ENCODE measurements around the gene ZNF20. TPM values are rescaled to one million over a fixed set of nuclear protein-coding genes. Genes with fewer than 3 reads are reported as not detected.
A peak's percentile ranks its signal among the peaks of the same experiment; 100 is the strongest.

The ZNF20 gene
- polyA plus RNA-seq, 1 donor (not counting 4 experiments of a cell fraction or from before 2014, with no cell fraction given): 2.4 TPM

- Histone ChIP-seq H3K9me3 (ENCODE audit: control insufficient read depth, low read depth, low read length) (peaks cover 15% of the 10 kb centered on the region), H2AFZ (ENCODE audit: control insufficient read depth, low read length) (no peak overlapping the region), H3K79me2 (ENCODE audit: control insufficient read depth, insufficient read depth, low read length) (no peaks in the 10 kb centered on the region), H3K4me3 (ENCODE audit: control insufficient read depth in 2 of 3, extremely low read depth in 1 of 3, insufficient read depth in 2 of 3, low read depth in 1 of 3, low read length in 3 of 3) (no peak overlapping the region), H3K27ac (ENCODE audit: control insufficient read depth, insufficient read depth, low read length) (no peak overlapping the region), H4K20me1 (ENCODE audit: control insufficient read depth, extremely low read depth, insufficient read depth, low read length) (no peaks in the 10 kb centered on the region), H3K9ac (ENCODE audit: control insufficient read depth, extremely low read depth, insufficient read depth, low read length) (no peak overlapping the region), H3K27me3 (ENCODE audit: control insufficient read depth, extremely low read depth, insufficient read depth, low read length) (no peaks in the 10 kb centered on the region), H3K4me1 (ENCODE audit: control insufficient read depth, extremely low read depth, insufficient read depth, low read length) (peaks cover 7% of the 10 kb centered on the region), H3K4me2 (ENCODE audit: control insufficient read depth, extremely low read depth, insufficient read depth, low read depth, low read length) (no peak overlapping the region), H3K9me1 (ENCODE audit: control insufficient read depth, extremely low read depth, insufficient read depth, low read length) (no peaks in the 10 kb centered on the region), H3K36me3 (ENCODE audit: control insufficient read depth in 2 of 2, extremely low read depth in 1 of 2, insufficient read depth in 2 of 2, low read length in 2 of 2) (peaks cover 9 to 15% of the 10 kb centered on the region in 2 experiments)
- FAIRE-seq (no peak), DNase-seq (ENCODE audit: low read depth, low spot score) (no peak)
- TF ChIP-seq CTCF (optimal IDR thresholded peaks at IDR 0.05 in 1 of 3, IDR thresholded peaks at IDR 0.05 in 1 of 3, conservative IDR thresholded peaks at IDR 0.05 in 1 of 3; ENCODE audit: extremely low read depth in 1 of 3, insufficient read depth in 2 of 3, low read length in 3 of 3): no peak
- no peak for TF ChIP-seq EZH2 (IDR thresholded peaks at IDR 0.05; ENCODE audit: low read length)
- dilution Hi-C loops (cut with MboI; ENCODE audit: extremely low pct_ligation_motif_present, low sequenced_read_pairs): no loop called here
Observed at GRCh38 chr19:12145348-12145747, 5.2 kb upstream of the ZNF20 start.

GRCh38 chr19:12141405-12141736 is 1.2 kb upstream of the ZNF20 start:
- dilution Hi-C loops (cut with MboI; ENCODE audit: extremely low pct_ligation_motif_present, low sequenced_read_pairs): no loop called here
- Histone ChIP-seq H3K27ac (ENCODE audit: control insufficient read depth, insufficient read depth, low read length) (no peak overlapping the region), H3K4me2 (ENCODE audit: control insufficient read depth, extremely low read depth, insufficient read depth, low read depth, low read length) (peak overlapping the region; percentile 73), H3K9ac (ENCODE audit: control insufficient read depth, extremely low read depth, insufficient read depth, low read length) (no peak overlapping the region), H3K27me3 (ENCODE audit: control insufficient read depth, extremely low read depth, insufficient read depth, low read length) (no peaks in the 10 kb centered on the region), H3K4me1 (ENCODE audit: control insufficient read depth, extremely low read depth, insufficient read depth, low read length) (peaks cover 7% of the 10 kb centered on the region), H3K36me3 (ENCODE audit: control insufficient read depth in 2 of 2, extremely low read depth in 1 of 2, insufficient read depth in 2 of 2, low read length in 2 of 2) (peaks cover 12 to 14% of the 10 kb centered on the region in 2 experiments), H3K79me2 (ENCODE audit: control insufficient read depth, insufficient read depth, low read length) (peaks cover 15% of the 10 kb centered on the region), H3K4me3 (ENCODE audit: control insufficient read depth in 2 of 3, extremely low read depth in 1 of 3, insufficient read depth in 2 of 3, low read depth in 1 of 3, low read length in 3 of 3) (no peak overlapping the region), H3K9me1 (ENCODE audit: control insufficient read depth, extremely low read depth, insufficient read depth, low read length) (no peaks in the 10 kb centered on the region), H3K9me3 (ENCODE audit: control insufficient read depth, low read depth, low read length) (peaks cover 14% of the 10 kb centered on the region), H2AFZ (ENCODE audit: control insufficient read depth, low read length) (peak overlapping the region; percentile 42), H4K20me1 (ENCODE audit: control insufficient read depth, extremely low read depth, insufficient read depth, low read length) (no peaks in the 10 kb centered on the region)
- DNase-seq (ENCODE audit: low read depth, low spot score): no peak
- no peak for FAIRE-seq
- TF ChIP-seq CTCF (optimal IDR thresholded peaks at IDR 0.05 in 1 of 3, IDR thresholded peaks at IDR 0.05 in 1 of 3, conservative IDR thresholded peaks at IDR 0.05 in 1 of 3; ENCODE audit: extremely low read depth in 1 of 3, insufficient read depth in 2 of 3, low read length in 3 of 3) (no peak), EZH2 (IDR thresholded peaks at IDR 0.05; ENCODE audit: low read length) (no peak)

Measured in keratinocyte (primary cell).